ENCODE data around the gene CEP57.

GRCh38 chr11:95849087-95849825 lies 59.0 kb downstream of the CEP57 start:
- TF ChIP-seq CTCF (conservative IDR thresholded peaks at IDR 0.05) (peak; percentile 79), ZFX (IDR thresholded peaks at IDR 0.05) (no peak)
